Tibial nerve (tissue), 4 donors: Measurements from ENCODE around the gene NOXO1. TPM values are rescaled to one million over a fixed set of nuclear protein-coding genes. Genes with fewer than 3 reads are reported as not detected.

Source experiments
- DNase-seq, 2 donors: peaks; one replicate each; pipeline ENCODE4 v3.0.0-alpha.2; 2019; ENCODE audit warnings: low spot score in 2 of 2
- H3K27ac ChIP-seq, 4 donors: fragments of 200-600 bp; sonication (generic) in 3 of 4; one replicate each; pipeline ENCODE4 v1.5.1; 2017 to 2019; ENCODE audit warnings: mild to moderate bottlenecking in 1 of 4
- H3K27me3 ChIP-seq, 2 donors: fragments of 200-600 bp; sonication (generic) in 1 of 2; one replicate each; pipeline versions ENCODE4 v1.5.1 to v1.6.0; 2017 to 2019
- H3K36me3 ChIP-seq, 3 donors: fragments of 200-600 bp; sonication (generic); one replicate each; pipeline ENCODE4 v1.5.1; 2018 to 2019
- H3K4me1 ChIP-seq, 4 donors: fragments of 200-600 bp; sonication (generic) in 3 of 4; one replicate each; pipeline ENCODE4 v1.5.1; 2017 to 2019
- H3K4me3 ChIP-seq, 4 donors: fragments of 200-600 bp; sonication (generic) in 3 of 4; one replicate each; pipeline ENCODE4 v1.5.1; 2017 to 2019; ENCODE audit warnings: mild to moderate bottlenecking in 1 of 4, moderate library complexity in 1 of 4
- H3K9me3 ChIP-seq, 4 donors: fragments of 200-600 bp; sonication (generic) in 3 of 4; one replicate each; pipeline ENCODE4 v1.5.1; 2017 to 2019
- CTCF ChIP-seq, 5 experiments: fragments of 200-600 bp in 3 of 5; fragments of 450-650 bp in 2 of 5; sonication (generic) in 3 of 5; IDR thresholded peaks; one replicate each; pipeline ENCODE4 v1.5.1; 2016 to 2019; ENCODE audit warnings: antibody characterized with exemption in 5 of 5, mild to moderate bottlenecking in 3 of 5, moderate library complexity in 2 of 5
- EP300 ChIP-seq, 2 donors: sonication (generic); formaldehyde crosslinking; IDR thresholded peaks; one replicate each; pipeline ENCODE4 v1.6.1; 2017; ENCODE audit warnings: antibody characterized with exemption in 2 of 2, mild to moderate bottlenecking in 1 of 2
- POLR2A ChIP-seq, 2 donors: fragments of 450-650 bp; IDR thresholded peaks; one replicate each; pipeline ENCODE4 v1.6.1; 2017; ENCODE audit warnings: antibody characterized with exemption in 2 of 2, mild to moderate bottlenecking in 2 of 2, moderate library complexity in 2 of 2
- WGBS, 2 donors: methylation state at CpG; one replicate each; pipeline ENCODE4 v1.1.5; 2018; 5-methylcytosine and 5-hydroxymethylcytosine counted together
- total RNA-seq, 4 donors: library from RNA; depleted of rRNA; stranded (reverse); fragments of >200 nt; gene quantifications; one replicate each; pipeline ENCODE4 v1.1.0, GENCODE V29; 2016

NOXO1 gene
- total RNA-seq, 4 donors from 2014 or later = 3.9 TPM; not detected in 3

- TF ChIP-seq POLR2A (IDR thresholded peaks at IDR 0.05) (no peak), CTCF (IDR thresholded peaks at IDR 0.05) (no peak), EP300 (IDR thresholded peaks at IDR 0.05) (no peak)
- Histone ChIP-seq H3K27ac (peak overlapping the region in 2 of 4 donors; percentile 46 to 92), H3K27me3 (no peaks in the 10 kb centered on the region), H3K9me3 (no peaks in the 10 kb centered on the region), H3K4me3 (no peak overlapping the region), H3K4me1 (peaks cover 4 to 54% (median 46%) of the 10 kb centered on the region in 4 donors), H3K36me3 (peaks cover 18 to 53% (median 23%) of the 10 kb centered on the region in 3 donors)
- 85 to 94% methylated on average over 6 to 8 of the region's 8 CpGs for WGBS, 2 donors
- DNase-seq = no peak
Measured at GRCh38 chr16:2003231-2003826, 22.1 kb upstream of the NOXO1 start.

GRCh38 chr16:2002406-2003230 lies 21.3 kb upstream of the NOXO1 start:
- TF ChIP-seq POLR2A (IDR thresholded peaks at IDR 0.05) (no peak), EP300 (IDR thresholded peaks at IDR 0.05) (no peak)
- Histone ChIP-seq H3K4me3 (no peak overlapping the region), H3K36me3 (peaks cover 20 to 60% (median 23%) of the 10 kb centered on the region in 3 donors), H3K4me1 (peaks cover 0 to 47% (median 39%) of the 10 kb centered on the region in 4 donors), H3K27ac (no peak overlapping the region), H3K27me3 (no peaks in the 10 kb centered on the region), H3K9me3 (no peaks in the 10 kb centered on the region)
- no peak for DNase-seq
- 90% methylated on average over 29 to 34 of the region's 47 CpGs for WGBS, 2 donors

GRCh38 chr16:2001456-2002355 lies 20.4 kb upstream of the NOXO1 start:
- peaks cover 20 to 69% (median 23%) of the 10 kb centered on the region in 3 donors for H3K36me3 ChIP-seq
- WGBS, 2 donors = 93 to 95% methylated on average over 46 to 52 of the region's 53 CpGs
- H3K27ac ChIP-seq = no peak overlapping the region
- peaks cover 0 to 38% (median 30%) of the 10 kb centered on the region in 4 donors for H3K4me1 ChIP-seq
- no peak overlapping the region for H3K4me3 ChIP-seq
- DNase-seq = no peak
- H3K27me3 ChIP-seq = no peaks in the 10 kb centered on the region
- H3K9me3 ChIP-seq = no peaks in the 10 kb centered on the region
- TF ChIP-seq CTCF (IDR thresholded peaks at IDR 0.05) (no peak), POLR2A (IDR thresholded peaks at IDR 0.05) (no peak), EP300 (IDR thresholded peaks at IDR 0.05) (no peak)

GRCh38 chr16:2001035-2001434 lies 19.8 kb upstream of the NOXO1 start:
- Histone ChIP-seq H3K4me1 (peaks cover 0 to 31% (median 24%) of the 10 kb centered on the region in 4 donors), H3K4me3 (no peak overlapping the region), H3K9me3 (no peaks in the 10 kb centered on the region), H3K36me3 (peaks cover 20 to 76% (median 23%) of the 10 kb centered on the region in 3 donors), H3K27me3 (no peaks in the 10 kb centered on the region), H3K27ac (no peak overlapping the region)
- 90 to 97% methylated on average over 11 to 19 of the region's 19 CpGs for WGBS, 2 donors
- no peak for TF ChIP-seq POLR2A (IDR thresholded peaks at IDR 0.05)
- no peak for TF ChIP-seq EP300 (IDR thresholded peaks at IDR 0.05)
- no peak for TF ChIP-seq CTCF (IDR thresholded peaks at IDR 0.05)
- DNase-seq = no peak

- no peak overlapping the region for H3K4me3 ChIP-seq
- H3K36me3 ChIP-seq = peaks cover 20 to 78% (median 23%) of the 10 kb centered on the region in 3 donors
- 89 to 90% methylated on average over 23 of the region's 28 CpGs for WGBS, 2 donors
- H3K4me1 ChIP-seq = peaks cover 0 to 21% (median 14%) of the 10 kb centered on the region in 4 donors
- DNase-seq = no peak
- no peak overlapping the region for H3K27ac ChIP-seq
- TF ChIP-seq POLR2A (IDR thresholded peaks at IDR 0.05) (no peak), CTCF (IDR thresholded peaks at IDR 0.05) (no peak), EP300 (IDR thresholded peaks at IDR 0.05) (no peak)
- H3K9me3 ChIP-seq = no peaks in the 10 kb centered on the region
- no peaks in the 10 kb centered on the region for H3K27me3 ChIP-seq
Measured at GRCh38 chr16:1999866-2000514, 18.7 kb upstream of the NOXO1 start.
